Raji (cell line): ENCODE measurements around the gene NUDT13.

Experiments
- POLR2A ChIP-seq: IDR thresholded peaks from 2 replicates; pipeline ENCODE4 v1.6.1; 2011; ENCODE audit warnings: low read depth, low read length, control low read depth; ENCODE audit not compliant: insufficient read depth

Gene NUDT13

DNA sequence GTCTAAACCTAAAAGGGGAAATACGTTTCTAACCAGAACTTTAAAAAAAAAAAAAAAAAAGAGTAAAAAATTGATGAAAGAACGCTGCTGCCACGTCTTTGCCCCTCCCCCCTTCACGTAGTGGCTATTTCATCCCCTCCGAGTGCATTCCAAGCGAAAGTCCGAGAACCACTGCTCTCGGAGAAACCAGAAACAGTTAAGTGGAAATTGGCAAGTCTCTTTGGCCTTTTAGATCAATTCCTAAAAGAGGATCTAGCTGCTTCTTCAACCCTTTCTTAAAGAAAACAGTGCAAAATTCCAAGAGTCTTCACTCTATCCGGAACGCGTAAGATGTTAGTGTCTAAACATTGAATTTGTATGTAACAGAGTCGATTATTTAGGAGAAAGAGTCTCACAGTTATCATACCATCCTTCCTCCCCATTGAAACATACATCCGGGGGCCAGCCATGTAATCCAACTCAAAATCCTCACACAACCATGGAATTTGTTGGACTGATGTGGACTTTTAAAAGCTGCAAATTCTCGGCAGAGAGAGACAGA lies 14.7 kb upstream of the NUDT13 start:
- no peak for TF ChIP-seq POLR2A

DNA sequence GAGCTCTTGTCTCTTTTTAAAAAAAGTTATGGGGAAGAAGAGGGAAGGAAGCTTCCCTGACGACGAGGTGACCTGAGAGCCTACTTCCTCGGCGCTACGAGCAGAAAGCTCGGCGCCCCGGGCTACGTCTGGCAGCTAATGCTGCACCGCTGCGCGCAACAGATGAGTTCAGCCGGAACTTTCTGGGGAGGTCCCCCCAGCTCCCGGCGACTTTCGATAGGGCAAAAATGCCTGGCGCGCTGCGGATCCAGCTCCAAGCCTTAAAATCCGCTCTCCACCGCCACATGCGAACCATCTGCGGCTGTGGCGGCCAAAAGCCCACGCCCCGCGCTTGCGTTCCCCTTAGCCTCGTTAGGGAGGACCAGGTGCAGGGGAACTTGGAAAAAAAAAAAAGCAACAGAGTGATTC lies 14.2 kb upstream of the NUDT13 start:
- no peak for TF ChIP-seq POLR2A

DNA sequence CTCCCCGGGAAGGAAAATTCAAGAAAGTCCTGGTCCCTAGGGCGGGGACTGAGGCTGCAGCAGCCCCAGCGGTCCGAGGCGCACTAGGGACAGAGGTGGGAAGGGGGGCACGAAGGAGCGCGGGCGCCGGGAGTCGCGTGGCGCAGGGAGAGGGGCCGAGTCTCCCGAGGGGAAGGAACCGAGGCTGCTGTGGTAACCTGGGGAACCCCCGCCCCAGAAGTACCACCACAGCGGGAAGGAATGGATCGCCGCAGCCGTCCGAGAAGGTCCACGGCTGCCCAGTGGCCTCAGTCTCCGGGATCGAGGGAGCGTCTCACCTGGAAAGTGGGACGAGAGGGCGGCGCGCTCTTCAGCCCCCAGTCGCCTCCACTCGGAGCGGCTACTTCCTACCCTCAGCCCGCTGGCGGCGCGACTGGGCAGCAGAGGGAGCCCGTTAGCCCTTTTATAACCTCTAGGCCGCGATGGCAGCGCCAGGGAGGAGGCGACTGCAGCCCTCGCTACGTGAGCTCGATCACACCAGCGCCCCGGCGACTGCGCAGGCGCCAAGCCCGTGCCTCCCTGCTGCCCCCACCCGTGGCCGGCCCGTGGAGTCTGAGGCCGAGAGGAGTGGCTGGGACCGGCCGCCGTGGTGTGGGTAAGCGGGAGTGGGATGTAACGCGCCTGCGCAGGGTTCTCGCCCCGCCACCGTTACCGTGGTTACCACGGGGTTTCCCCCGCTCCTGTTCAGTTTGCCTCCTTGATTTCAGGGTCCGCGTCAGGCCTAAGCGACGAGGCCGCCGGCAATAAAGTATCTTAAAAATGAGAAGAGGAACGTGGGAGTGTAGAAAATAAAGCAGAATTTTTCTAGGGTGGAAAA lies 13.6 kb upstream of the NUDT13 start, which contains the start of gene P4HA1:
P4HA1 (minus strand) TSS at position 418 of the 856 bp plus-strand sequence. CDS start 21,983 bp downstream, outside the sequence.
- peak; percentile 99 for TF ChIP-seq POLR2A

DNA sequence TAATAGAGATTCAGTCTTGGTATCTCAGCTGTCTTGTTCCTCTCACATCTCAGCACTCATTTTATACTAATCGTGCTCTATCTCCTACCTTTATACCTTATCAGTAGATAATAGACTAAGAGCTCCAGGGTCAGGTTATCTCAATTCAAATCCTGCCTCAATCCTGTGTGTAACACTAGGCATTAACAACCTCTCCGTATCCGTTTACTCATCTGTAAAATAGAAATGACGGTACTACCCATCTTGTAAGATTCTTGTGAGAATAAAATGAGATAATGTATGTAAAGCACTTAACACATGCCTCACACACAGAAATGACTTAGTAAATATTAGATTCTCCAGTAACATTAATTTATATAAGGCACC lies 13.0 kb upstream of the NUDT13 start:
- no peak for TF ChIP-seq POLR2A

DNA sequence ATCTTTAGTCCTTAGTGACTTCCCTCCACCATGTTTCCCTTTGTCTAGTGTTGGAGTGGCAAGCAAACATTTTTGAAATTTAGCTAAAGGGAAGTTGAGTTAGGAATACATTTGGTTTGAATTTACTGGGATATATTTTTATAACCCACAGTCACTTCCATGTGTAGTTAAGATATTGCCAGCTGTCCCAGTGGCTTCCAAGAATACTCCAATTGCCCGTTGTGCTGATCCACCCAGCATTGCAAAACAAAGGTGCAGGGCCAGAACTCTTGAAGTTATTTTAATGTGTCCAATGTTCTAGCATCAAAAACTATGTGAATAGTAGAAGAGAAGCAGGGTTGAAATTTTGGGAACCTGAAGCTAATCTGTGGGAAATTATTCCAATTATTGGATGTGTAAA lies 11.1 kb upstream of the NUDT13 start:
- no peak for TF ChIP-seq POLR2A

DNA sequence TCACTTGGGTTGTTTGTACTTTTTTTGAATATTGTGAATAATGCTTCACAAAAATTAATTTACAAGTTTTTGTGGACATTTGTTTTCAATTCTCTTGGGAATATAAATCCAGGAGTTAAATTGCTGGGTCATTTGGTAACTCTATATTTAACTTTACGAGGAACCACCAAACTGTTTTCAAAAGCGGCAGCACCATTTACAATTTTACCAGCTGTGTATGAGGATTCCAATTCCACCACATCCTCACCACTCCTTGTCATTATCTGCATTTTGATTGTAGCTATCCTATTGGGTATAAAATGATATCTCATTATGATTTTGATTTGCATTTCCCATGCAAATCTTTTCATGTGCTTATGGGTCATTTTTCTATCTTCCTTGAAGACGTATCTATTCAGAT lies 4.0 kb upstream of the NUDT13 start:
- no peak for TF ChIP-seq POLR2A

DNA sequence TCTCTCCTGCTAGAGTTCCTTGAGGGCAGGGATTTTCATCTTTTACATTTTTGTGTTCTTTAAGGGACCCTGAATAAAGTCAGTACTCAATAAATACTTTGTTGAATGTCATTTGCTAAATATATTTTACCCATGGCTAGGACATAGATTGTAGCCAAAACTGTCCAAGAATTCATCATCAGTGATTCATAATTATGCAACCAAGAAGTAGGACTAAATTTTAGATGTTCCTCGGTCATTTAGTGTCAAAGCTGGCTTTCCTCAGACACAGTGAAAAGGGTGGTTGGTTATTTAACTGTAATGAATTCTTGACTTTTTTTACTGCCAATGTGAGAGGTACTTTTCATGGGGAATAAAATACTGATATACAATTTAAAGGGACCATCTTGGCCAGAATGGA lies 3.3 kb downstream of the NUDT13 start:
- TF ChIP-seq POLR2A: no peak

DNA sequence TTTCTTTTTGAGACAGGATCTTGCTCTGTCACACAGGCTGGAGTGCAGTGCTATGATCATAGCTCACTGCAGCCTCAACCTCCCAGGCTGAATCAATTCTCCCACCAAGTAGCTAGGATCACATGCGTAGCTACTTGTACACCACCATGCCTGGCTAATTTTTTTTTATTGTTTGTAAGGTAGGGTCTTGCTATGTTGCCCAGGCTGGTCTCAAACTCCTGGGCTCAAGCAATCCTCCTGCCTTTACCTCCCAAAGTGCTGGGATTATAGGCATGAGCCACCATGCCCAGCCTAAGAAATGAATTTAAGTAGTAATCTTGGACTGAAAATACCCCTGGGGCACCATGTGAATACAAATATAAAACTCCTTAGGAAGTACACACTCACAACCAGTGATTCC lies 5.8 kb downstream of the NUDT13 start:
- no peak for TF ChIP-seq POLR2A

DNA sequence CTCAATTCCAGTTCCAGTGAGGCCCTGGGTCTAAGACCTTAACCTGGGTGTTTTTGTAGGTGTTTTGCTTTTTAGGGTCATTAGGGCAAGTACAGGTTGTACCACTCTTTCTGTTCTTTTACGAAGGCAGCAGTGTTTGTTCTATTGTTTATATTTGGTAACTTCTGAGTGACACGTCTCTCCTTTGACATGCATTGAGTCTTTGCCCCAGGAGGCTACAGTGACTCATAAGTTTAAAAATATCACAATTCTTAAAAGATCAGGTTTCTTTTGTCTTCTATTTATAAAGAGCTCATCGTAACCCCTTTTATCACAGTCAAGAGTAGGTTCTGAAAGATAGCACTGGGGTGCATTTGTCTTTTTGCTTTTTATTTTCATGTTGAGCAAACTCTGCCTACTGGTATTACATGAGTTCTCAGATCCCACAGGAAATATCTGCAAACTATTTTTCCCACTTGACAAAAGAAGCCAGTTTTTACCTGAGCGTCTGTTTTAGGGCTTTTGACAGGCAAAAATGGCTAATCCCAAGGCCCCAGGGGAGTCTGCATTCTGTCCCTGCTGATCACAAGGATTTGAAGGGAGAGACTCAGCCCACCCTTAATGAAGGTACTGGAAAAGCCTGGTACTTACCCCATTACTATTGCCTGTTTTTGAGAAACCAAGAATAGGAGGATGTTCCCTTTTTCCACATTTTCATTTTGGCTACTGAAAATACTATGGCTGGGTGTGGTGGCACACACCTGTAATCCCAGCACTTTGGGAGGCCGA lies 7.9 kb downstream of the NUDT13 start:
- TF ChIP-seq POLR2A: no peak

DNA sequence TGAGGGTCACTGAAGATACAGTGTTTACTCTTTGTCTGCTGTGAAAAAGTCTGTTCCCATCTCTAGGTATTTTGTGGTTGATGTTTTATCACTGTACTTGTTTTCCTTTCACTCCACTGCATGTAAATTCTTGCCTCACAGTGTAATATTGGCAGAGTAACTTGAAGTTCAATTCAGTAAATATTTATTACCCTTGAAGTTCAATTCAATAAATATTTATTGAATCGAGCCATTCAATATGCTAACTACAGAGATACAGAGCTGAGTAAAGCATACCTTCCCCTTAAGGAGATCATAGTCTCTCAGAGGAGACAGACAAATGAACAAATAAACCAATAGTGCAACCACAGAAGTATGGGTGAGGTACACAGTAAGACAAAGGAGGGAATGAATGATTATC lies 9.2 kb downstream of the NUDT13 start:
- TF ChIP-seq POLR2A: no peak

DNA sequence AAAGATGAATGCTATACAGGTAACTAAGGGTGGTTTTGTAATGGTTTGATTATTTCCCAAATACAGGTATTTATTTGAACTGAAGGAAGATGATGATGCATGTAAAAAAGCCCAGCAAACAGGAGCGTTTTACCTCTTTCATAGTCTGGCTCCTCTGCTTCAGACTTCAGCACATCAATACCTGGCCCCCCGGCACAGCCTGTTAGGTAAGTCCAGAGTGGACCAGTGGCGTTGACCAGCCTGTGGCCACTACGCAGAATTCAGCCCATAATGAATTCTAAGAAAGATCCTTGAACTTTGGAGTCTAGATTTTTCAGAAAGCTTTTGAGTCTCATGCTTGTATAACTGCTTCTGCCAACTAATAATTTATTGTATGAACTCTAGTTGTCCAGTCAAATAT lies 9.7 kb downstream of the NUDT13 start:
- TF ChIP-seq POLR2A: no peak

DNA sequence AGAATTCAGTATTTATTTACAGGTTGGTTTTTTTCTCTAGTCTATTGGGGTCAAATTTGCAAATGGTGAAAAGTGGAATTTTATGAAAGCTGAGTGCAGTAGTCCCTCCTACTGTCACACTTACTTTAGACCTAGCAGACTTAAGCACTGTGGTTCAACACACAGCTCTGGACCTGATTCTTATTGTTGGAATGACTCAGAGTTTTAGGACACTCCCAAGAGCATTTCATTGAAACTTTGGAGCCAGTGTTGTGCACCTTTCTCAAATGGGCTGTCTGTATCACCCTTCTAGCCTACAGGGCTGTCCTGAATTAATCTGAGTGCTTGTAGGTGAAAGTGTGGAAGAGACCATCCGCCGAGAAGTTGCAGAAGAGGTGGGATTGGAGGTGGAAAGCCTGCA lies 16.1 kb downstream of the NUDT13 start:
- TF ChIP-seq POLR2A: no peak

DNA sequence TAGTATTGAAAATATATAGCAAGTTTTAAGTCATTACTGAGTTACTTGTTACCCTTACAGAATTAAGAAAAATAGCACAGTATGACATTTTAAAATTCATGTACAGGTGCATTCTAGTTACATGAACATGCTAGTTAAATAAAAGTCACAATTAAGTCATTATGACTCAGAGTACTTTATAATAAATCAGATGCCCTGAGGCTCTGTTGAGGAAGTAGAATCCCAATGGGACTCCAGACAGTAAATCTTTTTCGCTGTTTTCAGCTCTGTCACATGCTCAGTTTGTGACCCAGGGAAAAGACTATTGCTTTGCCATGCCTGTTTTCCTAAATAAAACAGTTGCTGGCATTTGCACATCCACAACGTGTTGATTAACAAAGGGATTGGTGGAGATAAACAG lies 21.0 kb downstream of the NUDT13 start:
- TF ChIP-seq POLR2A: no peak

DNA sequence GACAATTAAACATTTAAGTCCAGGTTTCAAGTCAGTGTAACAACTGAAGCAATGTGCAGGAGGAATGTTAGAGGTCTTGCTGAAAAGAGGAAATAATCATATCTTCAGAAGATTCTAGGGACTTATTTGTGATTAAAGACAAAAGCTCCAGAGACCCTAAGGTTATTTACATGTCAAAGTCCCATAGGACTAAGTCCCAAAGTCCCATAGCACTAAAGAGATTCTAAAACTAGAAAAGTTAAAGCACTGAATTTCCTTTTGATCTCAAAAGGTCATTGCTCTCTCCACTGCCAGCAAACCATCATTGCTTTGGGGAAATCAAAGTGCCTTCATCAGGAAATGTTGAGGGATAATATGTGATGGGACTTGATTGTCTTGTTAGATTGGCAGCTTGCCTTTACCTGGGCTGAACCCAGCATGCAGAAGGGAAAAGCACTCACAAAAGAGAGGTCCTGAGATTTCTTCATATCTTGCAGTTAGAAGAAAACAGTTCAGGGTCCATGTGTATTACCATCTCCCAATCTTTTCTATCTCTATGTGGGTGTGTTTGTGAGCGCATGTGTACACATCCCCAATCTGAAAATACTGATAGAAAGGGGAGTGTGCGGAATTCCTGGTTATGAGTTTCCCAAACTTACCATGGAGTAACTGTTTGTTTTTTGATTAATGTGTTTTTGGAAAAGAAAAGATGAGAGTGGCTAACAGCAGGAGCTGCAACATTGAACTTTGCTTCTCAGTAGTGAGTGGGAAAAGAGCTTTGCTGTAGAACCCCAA lies 21.8 kb downstream of the NUDT13 start:
- TF ChIP-seq POLR2A: no peak

DNA sequence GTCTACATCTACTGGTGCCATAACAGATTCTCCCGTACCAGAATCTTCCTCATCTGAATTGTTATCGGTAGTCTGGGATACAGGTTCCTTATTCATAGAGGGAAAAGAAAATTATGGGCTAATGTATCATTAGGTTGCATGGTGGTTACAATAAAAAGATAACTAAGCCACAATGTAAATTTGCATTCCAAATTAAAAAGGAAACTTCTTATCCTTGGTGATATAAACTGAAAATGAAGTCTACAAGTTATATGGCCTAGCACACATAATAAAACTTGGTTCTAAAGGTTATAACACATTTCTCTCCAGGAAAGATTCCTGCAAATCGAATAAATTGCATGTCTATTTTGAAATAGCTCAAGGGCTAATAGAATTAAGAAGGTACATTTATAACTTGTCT lies 24.5 kb downstream of the NUDT13 start:
- TF ChIP-seq POLR2A: no peak
